Endothelial cell of umbilical vein (primary cell): ENCODE measurements around the gene ACSL6. TPM values are rescaled to one million over a fixed set of nuclear protein-coding genes. Genes with fewer than 3 reads are reported as not detected.

ENCODE experiments used
- BruUV-seq: library from RNA; stranded (reverse); fragments of 400-500 nt; replicated peaks from 2 replicates; lab custom pipeline; 2021; lab: Mats Ljungman, UMichigan
- CTCF ChIA-PET: fragments of 300-600, 350-600 bp; sonication (Branson Sonifier 250); formaldehyde crosslinking; loops from one replicate; lab custom pipeline; 2021; ENCODE audit warnings: antibody characterized with exemption, inconsistent platforms; lab: Charles Lee
- POLR2A ChIA-PET: fragments of 300-600, 350-600 bp; sonication (Branson Sonifier 250); formaldehyde crosslinking; loops from one replicate; lab custom pipeline; 2021; ENCODE audit warnings: antibody characterized with exemption, inconsistent platforms; lab: Charles Lee
- DNase-seq: peaks from one replicate; pipeline ENCODE4 v3.0.0-alpha.2; 2011; ENCODE audit warnings: low read depth, low spot score
- FAIRE-seq: peaks from 2 replicates; lab custom pipeline; 2011; peaks lifted over from hg19 to GRCh38; lab: Jason Lieb, UNC
- H2AFZ ChIP-seq: 2 replicates; pipeline ENCODE4 v1.6.0; 2012; ENCODE audit warnings: low read depth, low read length, control low read depth, inconsistent platforms
- H3K27ac ChIP-seq: 2 replicates; pipeline ENCODE4 v1.5.1; 2011; ENCODE audit warnings: low read depth, mild to moderate bottlenecking, control low read depth, low read length, moderate library complexity; ENCODE audit not compliant: insufficient read depth
- H3K27me3 ChIP-seq, 2 experiments: 2 replicates each; pipeline versions ENCODE4 v1.6.0 to v1.6.1; 2011; ENCODE audit warnings: low read length in 2 of 2, mixed read lengths in 1 of 2; ENCODE audit not compliant: control insufficient read depth in 2 of 2, insufficient read depth in 2 of 2
- H3K36me3 ChIP-seq, 2 experiments: 2 replicates in 1 of 2; 3 replicates in 1 of 2; pipeline ENCODE4 v1.5.1; 2011; ENCODE audit warnings: low read length in 2 of 2, mild to moderate bottlenecking in 1 of 2, moderate library complexity in 1 of 2; ENCODE audit not compliant: control insufficient read depth in 2 of 2, insufficient read depth in 2 of 2; ENCODE audit errors: extremely low read depth in 1 of 2
- H3K4me1 ChIP-seq: 3 replicates; pipeline ENCODE4 v1.5.1; 2011; ENCODE audit warnings: mild to moderate bottlenecking, low read length; ENCODE audit not compliant: control insufficient read depth, insufficient read depth; ENCODE audit errors: extremely low read depth
- H3K4me2 ChIP-seq: 2 replicates; pipeline ENCODE4 v1.6.1; 2011; ENCODE audit warnings: low read length, control low read depth, mixed read lengths; ENCODE audit not compliant: insufficient read depth
- H3K4me3 ChIP-seq, 3 experiments: fragments of 200-600 bp in 1 of 3; sonication (generic), shearing (Covaris generic) in 1 of 3; replicated peaks in 1 of 3; 2 replicates each; pipeline ENCODE4 v1.5.1; 2011 to 2016; ENCODE audit warnings: control low read depth in 3 of 3, low read length in 3 of 3, mild to moderate bottlenecking in 2 of 3, inconsistent platforms in 1 of 3, low read depth in 1 of 3, moderate library complexity in 1 of 3; ENCODE audit not compliant: insufficient read depth in 1 of 3
- H3K79me2 ChIP-seq: 2 replicates; pipeline ENCODE4 v1.6.0; 2012; ENCODE audit warnings: low read length, inconsistent platforms; ENCODE audit not compliant: control insufficient read depth, insufficient read depth
- H3K9ac ChIP-seq: replicated peaks from 2 replicates; pipeline ENCODE3; 2011; ENCODE audit warnings: low read length, control low read depth; ENCODE audit not compliant: insufficient read depth; ENCODE audit errors: extremely low read depth
- H3K9me1 ChIP-seq: replicated peaks from 3 replicates; pipeline ENCODE4 v1.6.0; 2011; ENCODE audit warnings: mild to moderate bottlenecking, low read length; ENCODE audit not compliant: control insufficient read depth, insufficient read depth; ENCODE audit errors: extremely low read depth
- H3K9me3 ChIP-seq: replicated peaks from 2 replicates; pipeline ENCODE4 v1.5.1; 2012; ENCODE audit warnings: low read length, inconsistent platforms; ENCODE audit not compliant: control insufficient read depth, insufficient read depth
- H4K20me1 ChIP-seq: replicated peaks from 2 replicates; pipeline ENCODE3; 2011; ENCODE audit warnings: mild to moderate bottlenecking, low read length; ENCODE audit not compliant: control insufficient read depth, insufficient read depth; ENCODE audit errors: extremely low read depth
- CTCF ChIP-seq, 2 donors: IDR thresholded peaks; 1 replicate in 1 of 2; 2 replicates in 1 of 2; pipeline ENCODE4 v1.5.1; 2011; ENCODE audit warnings: low read length in 2 of 2, mild to moderate bottlenecking in 2 of 2, moderate library complexity in 2 of 2, control low read depth in 1 of 2, inconsistent platforms in 1 of 2, low read depth in 1 of 2; ENCODE audit not compliant: insufficient read depth in 1 of 2; ENCODE audit errors: extremely low read depth in 1 of 2
- EZH2 ChIP-seq: IDR thresholded peaks from 2 replicates; pipeline ENCODE4 v1.6.1; 2012; ENCODE audit warnings: borderline replicate concordance, low read depth, mild to moderate bottlenecking, moderate library complexity, low read length, inconsistent platforms; ENCODE audit not compliant: severe bottlenecking
- FOS ChIP-seq: IDR thresholded peaks from 2 replicates; pipeline ENCODE4 v1.6.1; 2011; ENCODE audit warnings: mild to moderate bottlenecking, low read length, moderate library complexity, borderline replicate concordance; ENCODE audit not compliant: insufficient read depth
- GATA2 ChIP-seq: IDR thresholded peaks from 2 replicates; pipeline ENCODE4 v1.7.0; 2011; ENCODE audit warnings: low read depth, mild to moderate bottlenecking, moderate library complexity, mixed read lengths, low read length; ENCODE audit not compliant: insufficient read length, insufficient read depth
- JUN ChIP-seq: IDR thresholded peaks from 2 replicates; pipeline ENCODE4 v1.6.1; 2011; ENCODE audit warnings: borderline replicate concordance, low read depth; ENCODE audit not compliant: insufficient read length, insufficient read depth
- MAX ChIP-seq: IDR thresholded peaks from 2 replicates; pipeline ENCODE4 v1.6.1; 2011; ENCODE audit not compliant: insufficient read depth, insufficient read length
- MYC ChIP-seq: IDR thresholded peaks from one replicate; pipeline ENCODE4 v1.6.1; 2011; ENCODE audit warnings: mild to moderate bottlenecking, low read depth, low read length
- POLR2A ChIP-seq: IDR thresholded peaks from 2 replicates; pipeline ENCODE4 v1.6.1; 2012; ENCODE audit warnings: low read depth, mild to moderate bottlenecking, control low read depth, low read length
- POLR2AphosphoS5 ChIP-seq: IDR thresholded peaks from 2 replicates; pipeline ENCODE4 v1.6.1; 2012; ENCODE audit warnings: low read depth, mild to moderate bottlenecking, control low read depth, low read length, moderate library complexity; ENCODE audit not compliant: insufficient read depth
- dilution Hi-C: fragments of 300-500 bp; cut with MboI; formaldehyde crosslinking; loops from one replicate; pipeline ENCODE4 v1.15.0; 2019; ENCODE audit warnings: low sequenced_read_pairs; ENCODE audit not compliant: extremely low pct_ligation_motif_present
- intact Hi-C: fragments of 100-400 bp; cut with micrococcal nuclease; formaldehyde crosslinking; loops from one replicate; pipeline ENCODE4 v1.10.0; 2022
- polyA plus RNA-seq, 4 experiments: library from polyadenylated mRNA; depleted of rRNA in 3 of 4; stranded (reverse) in 3 of 4; unstranded in 1 of 4; fragments of >200 nt; gene quantifications; 2 replicates each; pipeline versions ENCODE4 v1.2.1 to v1.2.3, GENCODE V29; 2011 to 2012; ENCODE audit warnings: missing spikeins in 1 of 4
- total RNA-seq: library from RNA; stranded (reverse); gene quantifications from 2 replicates; pipeline ENCODE4 v1.2.3, GENCODE V29; 2021

The ACSL6 gene
- total and polyA plus RNA-seq, 2 donors (not counting 3 experiments of a cell fraction or from before 2014, with no cell fraction given) = not detected

- Histone ChIP-seq H3K4me2 (no peak overlapping the region), H3K9ac (no peak overlapping the region), H3K36me3 (no peaks in the 10 kb centered on the region), H3K9me1 (no peaks in the 10 kb centered on the region), H2AFZ (no peak overlapping the region), H3K9me3 (no peaks in the 10 kb centered on the region), H3K79me2 (no peaks in the 10 kb centered on the region), H4K20me1 (no peaks in the 10 kb centered on the region), H3K4me3 (no peak overlapping the region), H3K27me3 (peaks cover 20 to 40% of the 10 kb centered on the region in 2 experiments), H3K27ac (no peak overlapping the region), H3K4me1 (no peaks in the 10 kb centered on the region)
- dilution Hi-C loops = loop anchor here (25.0 kb wide), 1 partner anchor 429 kb away; no protein-coding TSS in a partner anchor
- ChIA-PET CTCF (no interaction called here), POLR2A (no interaction called here)
- DNase-seq (no peak), FAIRE-seq (no peak)
- BruUV-seq = no TSS peak
- TF ChIP-seq POLR2AphosphoS5 (no peak), POLR2A (no peak), JUN (no peak), MYC (no peak), MAX (no peak), GATA2 (no peak), FOS (no peak), EZH2 (no peak), CTCF (IDR thresholded peaks at IDR 0.05; ENCODE audit: extremely low read depth in 1 of 2, insufficient read depth in 1 of 2, low read depth in 1 of 2, low read length in 2 of 2) (no peak)
- intact Hi-C loops = no loop called here
Observed at GRCh38 chr5:132016721-132017250, 5.3 kb upstream of the ACSL6 start.
